ENCODE measurements around the gene GNA14.
"Not testable (repeated sequence)": the region's sequence is repeated elsewhere in the genome, so short reads cannot be mapped to it uniquely, and the experiment has no call there.

The GNA14 gene

GRCh38 chr9:77588271-77588937 is 59.7 kb downstream of the GNA14 start:
- Histone ChIP-seq H3K27me3 (ENCODE audit: insufficient read depth, low read length) (peaks cover 9% of the 10 kb centered on the region; the same call in 1 of the 2 replicates), H3K36me3 (ENCODE audit: insufficient read depth, low read length) (no peaks in the 10 kb centered on the region), H3K4me3 (ENCODE audit: low read depth, low read length) (peak overlapping the region; percentile 2; the same call in 1 of the 2 replicates), H3K27ac (ENCODE audit: low read depth, low read length) (peak overlapping the region; percentile 45), H3K4me1 (ENCODE audit: control insufficient read depth, insufficient read depth, low read length, unreplicated experiment) (peaks cover 16% of the 10 kb centered on the region), H2AFZ (ENCODE audit: low read length, unreplicated experiment) (no peak overlapping the region), H3K79me2 (ENCODE audit: control insufficient read depth, insufficient read depth, low read length, unreplicated experiment) (no peaks in the 10 kb centered on the region)

- Histone ChIP-seq H3K4me3 (ENCODE audit: low read depth, low read length) (peak overlapping the region; percentile 2; the same call in 1 of the 2 replicates), H3K4me1 (ENCODE audit: control insufficient read depth, insufficient read depth, low read length, unreplicated experiment) (peaks cover 16% of the 10 kb centered on the region), H2AFZ (ENCODE audit: low read length, unreplicated experiment) (no peak overlapping the region), H3K36me3 (ENCODE audit: insufficient read depth, low read length) (no peaks in the 10 kb centered on the region), H3K27ac (ENCODE audit: low read depth, low read length) (peak overlapping the region; percentile 45), H3K27me3 (ENCODE audit: insufficient read depth, low read length) (peaks cover 14% of the 10 kb centered on the region), H3K79me2 (ENCODE audit: control insufficient read depth, insufficient read depth, low read length, unreplicated experiment) (no peaks in the 10 kb centered on the region)
Observed at GRCh38 chr9:77587851-77588250, 60.3 kb downstream of the GNA14 start.

GRCh38 chr9:77587042-77587441 is 61.1 kb downstream of the GNA14 start:
- Histone ChIP-seq H3K27ac (ENCODE audit: low read depth, low read length) (no peak overlapping the region), H3K27me3 (ENCODE audit: insufficient read depth, low read length) (peaks cover 22% of the 10 kb centered on the region), H3K36me3 (ENCODE audit: insufficient read depth, low read length) (no peaks in the 10 kb centered on the region), H3K4me3 (ENCODE audit: low read depth, low read length) (no peak overlapping the region), H3K79me2 (ENCODE audit: control insufficient read depth, insufficient read depth, low read length, unreplicated experiment) (no peaks in the 10 kb centered on the region), H2AFZ (ENCODE audit: low read length, unreplicated experiment) (no peak overlapping the region), H3K4me1 (ENCODE audit: control insufficient read depth, insufficient read depth, low read length, unreplicated experiment) (peaks cover 16% of the 10 kb centered on the region)

DNA sequence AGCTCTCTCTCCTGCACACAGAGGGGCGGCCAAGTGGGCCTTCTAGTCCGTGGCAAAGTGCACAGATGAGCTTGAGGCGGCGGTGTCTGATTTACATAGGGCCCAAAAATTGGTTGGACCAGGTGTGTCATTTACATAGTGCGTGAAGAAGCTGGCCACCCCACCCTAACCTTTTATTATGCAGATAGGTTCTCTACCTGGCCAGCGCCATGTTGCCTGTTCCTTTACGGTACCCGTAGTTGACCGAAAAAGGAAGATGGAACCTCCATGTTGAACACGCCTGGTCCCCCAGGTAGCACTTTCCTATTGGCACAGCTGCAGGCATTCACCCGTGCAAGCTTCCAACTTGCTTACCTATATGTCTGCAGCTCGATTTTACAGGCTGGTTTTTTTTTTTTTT is 61.5 kb downstream of the GNA14 start:
- H3K4me3 ChIP-seq (ENCODE audit: low read depth, low read length) = no peak overlapping the region
- no peak overlapping the region for H2AFZ ChIP-seq (ENCODE audit: low read length, unreplicated experiment)
- no peaks in the 10 kb centered on the region for H3K79me2 ChIP-seq (ENCODE audit: control insufficient read depth, insufficient read depth, low read length, unreplicated experiment)
- no peak overlapping the region for H3K27ac ChIP-seq (ENCODE audit: low read depth, low read length)
- H3K4me1 ChIP-seq (ENCODE audit: control insufficient read depth, insufficient read depth, low read length, unreplicated experiment) = peaks cover 16% of the 10 kb centered on the region
- no peaks in the 10 kb centered on the region for H3K36me3 ChIP-seq (ENCODE audit: insufficient read depth, low read length)
- peaks cover 27% of the 10 kb centered on the region for H3K27me3 ChIP-seq (ENCODE audit: insufficient read depth, low read length)

- Histone ChIP-seq H3K27me3 (ENCODE audit: insufficient read depth, low read length) (peaks cover 37% of the 10 kb centered on the region), H3K4me3 (ENCODE audit: low read depth, low read length) (no peak overlapping the region), H3K79me2 (ENCODE audit: control insufficient read depth, insufficient read depth, low read length, unreplicated experiment) (no peaks in the 10 kb centered on the region), H3K27ac (ENCODE audit: low read depth, low read length) (no peak overlapping the region), H2AFZ (ENCODE audit: low read length, unreplicated experiment) (no peak overlapping the region), H3K4me1 (ENCODE audit: control insufficient read depth, insufficient read depth, low read length, unreplicated experiment) (peaks cover 16% of the 10 kb centered on the region), H3K36me3 (ENCODE audit: insufficient read depth, low read length) (no peaks in the 10 kb centered on the region)
Observed at GRCh38 chr9:77585335-77585786, 62.8 kb downstream of the GNA14 start.

GRCh38 chr9:77584927-77585326 is 63.2 kb downstream of the GNA14 start:
- Histone ChIP-seq H3K4me1 (ENCODE audit: control insufficient read depth, insufficient read depth, low read length, unreplicated experiment) (peaks cover 16% of the 10 kb centered on the region), H3K27me3 (ENCODE audit: insufficient read depth, low read length) (peaks cover 42% of the 10 kb centered on the region)
- not testable (repeated sequence) for H2AFZ ChIP-seq (ENCODE audit: low read length, unreplicated experiment); H3K27ac ChIP-seq (ENCODE audit: low read depth, low read length); H3K79me2 ChIP-seq (ENCODE audit: control insufficient read depth, insufficient read depth, low read length, unreplicated experiment); H3K36me3 ChIP-seq (ENCODE audit: insufficient read depth, low read length); H3K4me3 ChIP-seq (ENCODE audit: low read depth, low read length)

DNA sequence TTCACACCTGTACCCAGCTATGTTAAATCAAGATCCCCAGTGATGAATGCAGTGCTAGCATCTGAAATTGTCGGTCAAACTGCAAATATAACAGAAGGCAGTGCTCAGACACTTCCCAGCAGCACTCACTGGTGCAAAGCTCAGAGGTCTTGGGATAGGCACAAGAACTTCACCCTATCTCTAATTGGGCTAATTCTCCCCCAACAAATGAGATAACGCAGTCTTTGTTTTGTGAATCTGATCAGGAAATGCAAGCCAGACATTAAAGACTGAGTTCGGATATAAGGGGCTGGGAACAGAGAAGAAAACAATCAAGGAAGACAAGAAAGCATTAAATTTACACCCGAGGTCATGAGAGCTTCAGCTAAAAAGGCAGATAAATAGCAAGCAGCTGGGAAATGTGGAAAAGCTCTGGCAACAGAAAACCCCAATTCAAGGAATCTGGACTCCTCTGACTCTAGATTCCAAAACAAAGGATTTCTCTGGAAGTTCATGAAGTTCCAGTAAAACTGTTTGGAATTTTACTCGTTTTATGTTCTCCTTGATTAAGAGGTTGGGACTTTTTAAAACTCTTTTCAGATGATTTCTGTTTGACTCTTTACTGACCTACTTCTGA is 65.1 kb downstream of the GNA14 start:
- Histone ChIP-seq H3K27ac (ENCODE audit: low read depth, low read length) (no peak overlapping the region), H3K36me3 (ENCODE audit: insufficient read depth, low read length) (no peaks in the 10 kb centered on the region), H3K79me2 (ENCODE audit: control insufficient read depth, insufficient read depth, low read length, unreplicated experiment) (no peaks in the 10 kb centered on the region), H3K4me1 (ENCODE audit: control insufficient read depth, insufficient read depth, low read length, unreplicated experiment) (peaks cover 4% of the 10 kb centered on the region), H3K4me3 (ENCODE audit: low read depth, low read length) (no peak overlapping the region), H2AFZ (ENCODE audit: low read length, unreplicated experiment) (no peak overlapping the region), H3K27me3 (ENCODE audit: insufficient read depth, low read length) (peaks cover 60% of the 10 kb centered on the region)

- Histone ChIP-seq H3K4me3 (ENCODE audit: low read depth, low read length) (no peak overlapping the region), H3K4me1 (ENCODE audit: control insufficient read depth, insufficient read depth, low read length, unreplicated experiment) (no peaks in the 10 kb centered on the region), H2AFZ (ENCODE audit: low read length, unreplicated experiment) (no peak overlapping the region), H3K27me3 (ENCODE audit: insufficient read depth, low read length) (peaks cover 63% of the 10 kb centered on the region), H3K36me3 (ENCODE audit: insufficient read depth, low read length) (no peaks in the 10 kb centered on the region), H3K79me2 (ENCODE audit: control insufficient read depth, insufficient read depth, low read length, unreplicated experiment) (no peaks in the 10 kb centered on the region), H3K27ac (ENCODE audit: low read depth, low read length) (no peak overlapping the region)
Observed at GRCh38 chr9:77582525-77582924, 65.6 kb downstream of the GNA14 start.

GRCh38 chr9:77575785-77576184 is 72.3 kb downstream of the GNA14 start:
- no peak overlapping the region for H3K27ac ChIP-seq (ENCODE audit: low read depth, low read length)
- H3K4me3 ChIP-seq (ENCODE audit: low read depth, low read length) = no peak overlapping the region
- peaks cover 65% of the 10 kb centered on the region for H3K27me3 ChIP-seq (ENCODE audit: insufficient read depth, low read length)
- H3K79me2 ChIP-seq (ENCODE audit: control insufficient read depth, insufficient read depth, low read length, unreplicated experiment) = no peaks in the 10 kb centered on the region
- no peak overlapping the region for H2AFZ ChIP-seq (ENCODE audit: low read length, unreplicated experiment)
- no peaks in the 10 kb centered on the region for H3K4me1 ChIP-seq (ENCODE audit: control insufficient read depth, insufficient read depth, low read length, unreplicated experiment)
- no peaks in the 10 kb centered on the region for H3K36me3 ChIP-seq (ENCODE audit: insufficient read depth, low read length)

DNA sequence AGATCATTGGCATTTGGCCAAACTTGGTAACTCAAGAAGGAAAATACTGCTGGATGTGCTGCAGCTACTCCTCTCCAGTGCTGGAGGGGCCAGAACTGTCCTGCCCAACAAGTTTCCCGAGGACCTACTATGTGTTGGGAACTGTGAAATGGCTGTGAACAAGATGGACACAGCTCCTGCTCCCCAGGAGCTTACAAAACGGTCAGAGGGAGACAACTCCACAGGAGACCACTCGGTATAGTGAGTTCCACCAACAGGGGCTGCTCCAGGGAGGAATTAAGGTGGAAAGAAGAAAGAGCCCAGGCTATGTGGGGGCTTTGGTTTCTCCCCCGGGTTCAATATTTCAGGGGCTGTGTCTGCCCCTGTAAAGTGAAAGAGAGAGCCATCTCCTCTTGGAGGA is 78.8 kb downstream of the GNA14 start:
- no peaks in the 10 kb centered on the region for H3K36me3 ChIP-seq (ENCODE audit: insufficient read depth, low read length)
- H3K27me3 ChIP-seq (ENCODE audit: insufficient read depth, low read length) = peaks cover 36% of the 10 kb centered on the region
- no peak overlapping the region for H2AFZ ChIP-seq (ENCODE audit: low read length, unreplicated experiment)
- no peaks in the 10 kb centered on the region for H3K79me2 ChIP-seq (ENCODE audit: control insufficient read depth, insufficient read depth, low read length, unreplicated experiment)
- H3K27ac ChIP-seq (ENCODE audit: low read depth, low read length) = no peak overlapping the region
- H3K4me1 ChIP-seq (ENCODE audit: control insufficient read depth, insufficient read depth, low read length, unreplicated experiment) = no peaks in the 10 kb centered on the region
- no peak overlapping the region for H3K4me3 ChIP-seq (ENCODE audit: low read depth, low read length)

DNA sequence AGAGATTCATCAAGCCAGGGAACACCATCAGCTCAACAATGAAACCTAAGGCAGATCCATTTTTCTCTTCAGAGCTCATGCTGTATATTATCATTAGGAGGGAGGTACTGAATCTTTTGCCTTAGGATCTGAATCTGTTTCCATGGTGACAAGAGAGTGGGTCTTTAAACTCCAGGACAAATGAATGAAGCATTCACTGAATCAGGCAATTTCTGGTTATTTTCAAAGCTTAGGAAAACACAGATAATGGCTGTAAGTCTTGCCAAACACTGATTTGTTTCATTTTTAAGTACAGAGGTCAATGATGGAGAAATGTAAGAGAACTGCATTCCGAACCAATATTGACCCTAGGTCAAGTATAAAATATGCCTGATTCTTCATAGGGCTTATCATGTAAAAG is 84.9 kb downstream of the GNA14 start:
- H3K79me2 ChIP-seq (ENCODE audit: control insufficient read depth, insufficient read depth, low read length, unreplicated experiment) = no peaks in the 10 kb centered on the region
- H3K36me3 ChIP-seq (ENCODE audit: insufficient read depth, low read length) = no peaks in the 10 kb centered on the region
- H3K4me3 ChIP-seq (ENCODE audit: low read depth, low read length) = no peak overlapping the region
- H3K27ac ChIP-seq (ENCODE audit: low read depth, low read length) = no peak overlapping the region
- H2AFZ ChIP-seq (ENCODE audit: low read length, unreplicated experiment) = no peak overlapping the region
- H3K27me3 ChIP-seq (ENCODE audit: insufficient read depth, low read length) = peaks cover 6% of the 10 kb centered on the region; the same call in 1 of the 2 replicates
- no peaks in the 10 kb centered on the region for H3K4me1 ChIP-seq (ENCODE audit: control insufficient read depth, insufficient read depth, low read length, unreplicated experiment)
